Colonic mucosa (tissue), 4 donors: ENCODE results near the gene INAFM2. TPM values are rescaled to one million over a fixed set of nuclear protein-coding genes. Genes with fewer than 3 reads are reported as not detected.

ENCODE experiments used
- DNase-seq: peaks from one replicate; pipeline ENCODE4 v3.0.0-alpha.2; 2020
- H3K27ac ChIP-seq: fragments of 200-600 bp; one replicate; pipeline ENCODE4 v1.8.0; 2021
- H3K27me3 ChIP-seq: fragments of 200-600 bp; one replicate; pipeline ENCODE4 v1.8.0; 2021
- H3K36me3 ChIP-seq: fragments of 200-600 bp; one replicate; pipeline ENCODE4 v1.8.0; 2021
- H3K4me1 ChIP-seq: fragments of 200-600 bp; one replicate; pipeline ENCODE4 v1.8.0; 2021; ENCODE audit warnings: mild to moderate bottlenecking
- H3K4me3 ChIP-seq: fragments of 200-600 bp; one replicate; pipeline ENCODE4 v1.8.0; 2021
- H3K9ac ChIP-seq, 2 donors: one replicate each; pipeline ENCODE4 v1.7.0; 2013; ENCODE audit warnings: control low read depth in 2 of 2, low read depth in 2 of 2, low read length in 2 of 2
- H3K9me3 ChIP-seq: fragments of 200-600 bp; one replicate; pipeline ENCODE4 v1.8.0; 2021
- CTCF ChIP-seq: fragments of 200-600 bp; IDR thresholded peaks from one replicate; pipeline ENCODE4 v1.8.0; 2022; ENCODE audit warnings: antibody characterized with exemption, mild to moderate bottlenecking
- intact Hi-C: fragments of 100-400 bp; cut with DNase I; formaldehyde crosslinking; loops from one replicate; pipeline ENCODE4 v1.14.1; 2022
- total RNA-seq, 2 donors: library from RNA; stranded (reverse); fragmentation: NEBNext Ultra II Directional in 1 of 2; extraction: Animal tissue kit (Norgen Biotek cat#: 25700) in 1 of 2; gene quantifications; one replicate each; pipeline ENCODE4 v1.2.1, GENCODE V29; 2021
- donor health status: healthy.
- donor health status: DM: no; HTN: no; CAD: no.
- donor health status: DM: no; HTN: no; CAD: no.

The INAFM2 gene
- total RNA-seq, 2 donors from 2014 or later = 10.8 to 28.6 TPM

GRCh38 chr15:40285554-40286011, 37.9 kb upstream of the INAFM2 start:
- intact Hi-C loops = no loop called here
- no peak for TF ChIP-seq CTCF
- H3K27me3 ChIP-seq = peaks cover 33% of the 10 kb centered on the region
- H3K27ac ChIP-seq = no peak overlapping the region
- H3K9ac ChIP-seq = no peak overlapping the region
- H3K9me3 ChIP-seq = no peaks in the 10 kb centered on the region
- peaks cover 10% of the 10 kb centered on the region for H3K4me1 ChIP-seq
- H3K4me3 ChIP-seq = no peak overlapping the region
- H3K36me3 ChIP-seq = no peaks in the 10 kb centered on the region
- DNase-seq = no peak

GRCh38 chr15:40286061-40286532, 37.4 kb upstream of the INAFM2 start:
- Histone ChIP-seq H3K27me3 (peaks cover 28% of the 10 kb centered on the region), H3K4me1 (peaks cover 14% of the 10 kb centered on the region), H3K4me3 (no peak overlapping the region), H3K27ac (no peak overlapping the region), H3K9me3 (no peaks in the 10 kb centered on the region), H3K9ac (no peak overlapping the region), H3K36me3 (no peaks in the 10 kb centered on the region)
- intact Hi-C loops = no loop called here
- TF ChIP-seq CTCF = no peak
- DNase-seq = no peak

GRCh38 chr15:40286794-40287193, 36.7 kb upstream of the INAFM2 start:
- Histone ChIP-seq H3K36me3 (no peaks in the 10 kb centered on the region), H3K27me3 (peaks cover 21% of the 10 kb centered on the region), H3K27ac (no peak overlapping the region), H3K4me3 (no peak overlapping the region), H3K4me1 (peaks cover 14% of the 10 kb centered on the region), H3K9me3 (no peaks in the 10 kb centered on the region), H3K9ac (no peak overlapping the region)
- no peak for TF ChIP-seq CTCF
- intact Hi-C loops = no loop called here
- DNase-seq = no peak

GRCh38 chr15:40287505-40287904, 36.0 kb upstream of the INAFM2 start:
- Histone ChIP-seq H3K9ac (no peak overlapping the region), H3K36me3 (no peaks in the 10 kb centered on the region), H3K4me1 (peaks cover 11% of the 10 kb centered on the region), H3K9me3 (no peaks in the 10 kb centered on the region), H3K27me3 (peaks cover 14% of the 10 kb centered on the region), H3K4me3 (no peak overlapping the region), H3K27ac (no peak overlapping the region)
- no peak for DNase-seq
- no peak for TF ChIP-seq CTCF
- intact Hi-C loops = no loop called here

GRCh38 chr15:40287968-40288367, 35.5 kb upstream of the INAFM2 start:
- Histone ChIP-seq H3K9me3 (no peaks in the 10 kb centered on the region), H3K27ac (no peak overlapping the region), H3K4me3 (no peak overlapping the region), H3K4me1 (peaks cover 7% of the 10 kb centered on the region), H3K36me3 (no peaks in the 10 kb centered on the region), H3K9ac (no peak overlapping the region), H3K27me3 (peaks cover 9% of the 10 kb centered on the region)
- intact Hi-C loops = no loop called here
- DNase-seq = no peak
- no peak for TF ChIP-seq CTCF
